Kidney (tissue), 14 donors: Measurements from ENCODE around the gene CIAO3. TPM values are rescaled to one million over a fixed set of nuclear protein-coding genes. Genes with fewer than 3 reads are reported as not detected.

Experiments
- DNase-seq, 5 donors: peaks; one replicate each; pipeline ENCODE4 v3.0.0-alpha.2; 2013 to 2020
- FAIRE-seq: peaks from 2 replicates; lab custom pipeline; 2012; peaks lifted over from hg19 to GRCh38; lab: Jason Lieb, UNC
- H3K27ac ChIP-seq, 2 donors: one replicate each; pipeline ENCODE4 v1.7.0; 2013; ENCODE audit warnings: low read depth in 2 of 2, low read length in 2 of 2, inconsistent platforms in 1 of 2
- H3K27me3 ChIP-seq: one replicate; pipeline ENCODE4 v1.7.1; 2013; ENCODE audit warnings: low read length, inconsistent platforms; ENCODE audit not compliant: control insufficient read depth, insufficient read depth
- H3K36me3 ChIP-seq, 3 donors: one replicate each; pipeline versions ENCODE4 v1.7.0 to v1.7.1; 2013; ENCODE audit warnings: low read length in 3 of 3, control low read depth in 1 of 3, inconsistent platforms in 1 of 3; ENCODE audit not compliant: insufficient read depth in 3 of 3, control insufficient read depth in 2 of 3
- H3K4me1 ChIP-seq, 3 donors: one replicate each; pipeline versions ENCODE4 v1.7.0 to v1.7.1; 2013; ENCODE audit warnings: low read length in 3 of 3, inconsistent platforms in 1 of 3, low read depth in 1 of 3; ENCODE audit not compliant: control insufficient read depth in 2 of 3, insufficient read depth in 2 of 3
- H3K4me3 ChIP-seq, 3 donors: one replicate each; pipeline versions ENCODE4 v1.7.0 to v1.8.1; 2013; ENCODE audit warnings: low read length in 3 of 3, control low read depth in 1 of 3, inconsistent platforms in 1 of 3
- H3K9ac ChIP-seq, 3 donors: one replicate each; pipeline versions ENCODE4 v1.7.0 to v1.7.1; 2013; ENCODE audit warnings: low read length in 3 of 3, control low read depth in 1 of 3, inconsistent platforms in 1 of 3
- H3K9me3 ChIP-seq, 3 donors: one replicate each; pipeline versions ENCODE4 v1.7.0 to v1.7.1; 2013; ENCODE audit warnings: low read length in 3 of 3, control low read depth in 1 of 3, inconsistent platforms in 1 of 3; ENCODE audit not compliant: control insufficient read depth in 2 of 3, insufficient read depth in 1 of 3
- intact Hi-C: fragments of 100-400 bp; cut with DNase I; formaldehyde crosslinking; loops from one replicate; pipeline ENCODE4 v1.11.1; 2022
- polyA plus RNA-seq: library from polyadenylated mRNA; stranded (reverse); fragments of 350-450 nt; fragmentation: Illumina TruSeq; extraction: RNeasy Lipid Tissue Mini Kit (QIAGEN cat#74804); gene quantifications from one replicate; pipeline ENCODE4 v1.2.3, GENCODE V29; 2014; ENCODE audit warnings: low read depth, low replicate concordance; ENCODE audit not compliant: insufficient read depth
- total RNA-seq: library from RNA; stranded (reverse); fragmentation: NEBNext Ultra II Directional; extraction: Animal tissue kit (Norgen Biotek cat#: 25700); gene quantifications from one replicate; pipeline ENCODE4 v1.2.1, GENCODE V29; 2021
- TF ChIP-seq, protein P1 (sequence below): IDR thresholded peaks from 3 replicates; pipeline ENCODE4 v1.5.1; 2012; ENCODE audit warnings: mild to moderate bottlenecking, moderate library complexity, borderline replicate concordance; ENCODE audit not compliant: insufficient read depth; ENCODE audit errors: extremely low read depth
- donor health status: control.
- donor health status: control.
- donor health status: control.
- donor health status: control.
- donor health status: control.
- donor health status: DM: yes; HTN: yes; CAD: no.
- donor health status: Normal renal cell carcinoma (clear cell type).

Gene CIAO3
- total and polyA plus RNA-seq, 2 donors from 2014 or later, result 36.8 to 37.7 TPM

- no peaks in the 10 kb centered on the region for H3K9me3 ChIP-seq
- H3K36me3 ChIP-seq, result no peaks in the 10 kb centered on the region
- intact Hi-C loops, result no loop called here
- H3K4me1 ChIP-seq, result no peaks in the 10 kb centered on the region
- H3K27ac ChIP-seq, result no peak overlapping the region
- no peak overlapping the region for H3K4me3 ChIP-seq
- TF ChIP-seq, protein P1, sequence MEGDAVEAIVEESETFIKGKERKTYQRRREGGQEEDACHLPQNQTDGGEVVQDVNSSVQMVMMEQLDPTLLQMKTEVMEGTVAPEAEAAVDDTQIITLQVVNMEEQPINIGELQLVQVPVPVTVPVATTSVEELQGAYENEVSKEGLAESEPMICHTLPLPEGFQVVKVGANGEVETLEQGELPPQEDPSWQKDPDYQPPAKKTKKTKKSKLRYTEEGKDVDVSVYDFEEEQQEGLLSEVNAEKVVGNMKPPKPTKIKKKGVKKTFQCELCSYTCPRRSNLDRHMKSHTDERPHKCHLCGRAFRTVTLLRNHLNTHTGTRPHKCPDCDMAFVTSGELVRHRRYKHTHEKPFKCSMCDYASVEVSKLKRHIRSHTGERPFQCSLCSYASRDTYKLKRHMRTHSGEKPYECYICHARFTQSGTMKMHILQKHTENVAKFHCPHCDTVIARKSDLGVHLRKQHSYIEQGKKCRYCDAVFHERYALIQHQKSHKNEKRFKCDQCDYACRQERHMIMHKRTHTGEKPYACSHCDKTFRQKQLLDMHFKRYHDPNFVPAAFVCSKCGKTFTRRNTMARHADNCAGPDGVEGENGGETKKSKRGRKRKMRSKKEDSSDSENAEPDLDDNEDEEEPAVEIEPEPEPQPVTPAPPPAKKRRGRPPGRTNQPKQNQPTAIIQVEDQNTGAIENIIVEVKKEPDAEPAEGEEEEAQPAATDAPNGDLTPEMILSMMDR, result no peak
- no peak overlapping the region for H3K9ac ChIP-seq
- peak in 1 of 5 donors; percentile 38 for DNase-seq
- no peaks in the 10 kb centered on the region for H3K27me3 ChIP-seq
- no peak for FAIRE-seq
Observed at GRCh38 chr16:751152-752006, 10.6 kb upstream of the CIAO3 start.

DNA sequence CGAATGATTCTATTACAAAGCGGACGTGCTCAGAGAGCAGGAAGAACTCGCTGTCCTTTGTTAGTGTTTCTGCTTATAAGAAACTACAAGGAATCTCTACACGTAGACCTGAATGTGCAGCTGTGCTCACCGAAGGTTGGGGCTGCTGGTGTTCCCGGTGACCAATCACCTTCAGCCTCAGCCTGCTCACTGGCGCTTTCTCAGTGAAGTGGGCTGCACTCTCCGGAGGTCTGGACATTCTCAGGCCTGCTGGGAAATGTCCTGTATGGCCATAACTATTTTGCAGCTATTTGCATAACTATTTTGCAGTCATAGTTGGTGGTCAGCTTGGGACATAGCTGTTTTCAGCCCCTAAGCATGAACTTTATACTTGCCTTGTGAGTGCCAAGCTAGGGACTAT is 9.7 kb upstream of the CIAO3 start:
- no peaks in the 10 kb centered on the region for H3K9me3 ChIP-seq
- FAIRE-seq, result no peak
- no peaks in the 10 kb centered on the region for H3K27me3 ChIP-seq
- H3K4me1 ChIP-seq, result no peaks in the 10 kb centered on the region
- no peaks in the 10 kb centered on the region for H3K36me3 ChIP-seq
- H3K27ac ChIP-seq, result no peak overlapping the region
- TF ChIP-seq, protein P1, result no peak
- no peak overlapping the region for H3K4me3 ChIP-seq
- intact Hi-C loops, result no loop called here
- DNase-seq, result peak in 3 of 5 donors; percentile 52 to 58 (median 57)
- no peak overlapping the region for H3K9ac ChIP-seq

GRCh38 chr16:749010-749409 is 8.2 kb upstream of the CIAO3 start:
- Histone ChIP-seq H3K27me3 (no peaks in the 10 kb centered on the region), H3K4me3 (no peak overlapping the region), H3K36me3 (no peaks in the 10 kb centered on the region), H3K9ac (no peak overlapping the region), H3K9me3 (no peaks in the 10 kb centered on the region), H3K4me1 (no peaks in the 10 kb centered on the region), H3K27ac (no peak overlapping the region)
- TF ChIP-seq, protein P1, result no peak
- intact Hi-C loops, result no loop called here
- no peak for DNase-seq
- FAIRE-seq, result no peak
